CD4-positive, alpha-beta T cell treated with Interferon gamma for 1 hour (primary cell): ENCODE results near the gene STARD4.

Experiments used
- DNase-seq: peaks from one replicate; pipeline ENCODE4 v3.0.0-alpha.2; 2020

Gene STARD4

DNA sequence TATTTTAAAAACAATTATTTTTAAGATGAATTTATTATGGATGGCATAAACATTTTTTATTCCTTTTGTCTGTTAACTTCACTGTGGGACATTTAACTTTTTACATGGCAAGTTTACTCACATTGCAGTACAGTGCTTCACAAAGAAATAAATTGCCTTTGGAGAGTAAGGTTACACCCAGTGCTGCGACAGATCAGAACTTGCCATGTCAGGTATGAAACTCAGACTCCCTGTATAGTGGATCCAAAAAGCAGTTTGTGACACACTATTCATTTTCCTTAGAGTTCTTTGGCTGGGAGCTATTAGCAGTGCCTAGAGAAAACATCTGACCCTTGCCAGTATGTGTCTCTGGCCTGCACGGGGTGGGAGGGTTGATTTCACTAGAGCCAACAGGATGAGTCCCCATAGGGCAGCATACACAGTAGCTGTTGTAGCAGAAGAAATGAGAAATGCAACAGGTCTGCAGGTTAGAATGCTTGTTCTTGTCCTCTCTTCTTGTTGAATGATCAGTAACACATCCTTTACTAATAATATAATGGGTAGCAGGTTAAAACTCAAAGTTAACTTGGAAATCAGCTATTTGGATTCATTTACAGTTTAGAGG lies 42.9 kb downstream of the STARD4 start:
- DNase-seq, result no peak

DNA sequence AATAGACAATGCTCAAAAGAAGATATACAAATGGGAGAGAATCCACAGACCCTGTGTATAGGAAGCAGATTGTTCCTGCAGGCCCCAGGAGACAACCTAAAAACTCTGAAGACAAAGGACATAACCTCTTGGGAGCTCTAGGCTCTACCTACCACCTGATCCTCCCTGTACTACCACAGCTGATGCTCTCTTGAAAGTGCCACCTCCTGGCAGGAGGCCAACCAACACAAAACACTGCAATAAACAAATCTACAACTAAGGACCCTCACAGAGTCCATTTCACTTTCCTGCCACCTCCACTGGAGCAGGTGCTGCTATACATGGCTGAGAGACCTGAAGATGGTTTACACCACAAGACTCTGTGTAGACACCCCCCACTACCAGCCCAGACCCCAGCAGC lies 49.0 kb downstream of the STARD4 start:
- no peak for DNase-seq

DNA sequence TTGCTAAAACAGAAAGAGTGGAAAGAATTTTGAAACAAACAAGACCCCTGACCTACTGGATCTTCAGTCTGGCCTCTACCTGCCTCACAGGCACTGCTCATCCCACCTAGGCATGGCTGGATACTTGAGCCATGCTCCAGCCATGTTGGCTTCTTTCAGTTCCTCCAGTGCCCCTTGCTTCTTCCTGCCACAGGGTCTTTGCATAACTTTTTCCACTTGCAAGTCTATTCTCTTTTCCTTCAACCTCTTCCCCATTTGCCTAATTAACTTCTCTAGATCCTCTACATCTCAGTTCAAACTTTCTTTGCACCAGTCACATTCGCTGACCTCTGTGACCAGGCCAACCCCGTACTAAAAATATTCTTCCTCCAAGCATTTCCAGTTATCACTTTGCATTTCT lies 50.4 kb downstream of the STARD4 start:
- DNase-seq, result no peak

DNA sequence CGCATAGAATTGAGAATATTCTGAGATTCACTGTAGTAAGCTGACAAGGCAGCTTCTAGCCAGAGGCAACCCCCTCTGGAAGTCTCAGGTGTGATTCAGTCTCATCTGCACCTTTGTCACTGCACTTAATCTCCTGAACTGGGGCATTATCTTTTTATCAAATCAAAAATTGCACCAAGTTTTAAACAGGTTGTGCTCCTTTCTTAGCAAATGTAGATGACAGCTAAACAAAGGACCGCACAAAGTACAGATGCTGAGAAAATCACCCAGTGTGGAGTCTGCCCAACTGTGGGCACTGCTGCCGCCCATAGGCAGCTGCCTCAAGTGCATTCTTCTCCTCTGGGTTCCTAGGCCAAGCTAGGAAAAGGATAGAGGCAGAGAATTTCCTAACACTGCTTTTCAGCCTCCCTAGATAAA lies 51.1 kb downstream of the STARD4 start:
- no peak for DNase-seq

DNA sequence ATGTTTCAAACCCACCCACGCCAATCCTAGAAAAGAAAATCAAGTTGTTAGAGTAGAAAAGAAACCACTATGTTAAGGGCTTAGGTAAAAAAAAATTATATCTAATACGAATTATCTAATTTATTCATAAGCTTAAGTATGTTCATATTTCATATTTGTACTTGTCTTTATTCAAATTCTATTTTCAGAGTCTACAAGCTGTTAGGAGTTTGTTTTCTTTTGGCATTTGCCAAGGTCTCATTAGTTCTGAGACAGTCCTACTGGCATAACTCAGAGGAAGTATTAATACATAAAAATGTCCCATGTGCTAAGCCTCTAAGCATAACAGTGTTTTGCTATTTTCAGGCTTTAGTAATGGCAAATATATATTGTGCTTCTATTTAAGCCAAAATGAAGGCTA lies 57.6 kb downstream of the STARD4 start:
- no peak for DNase-seq

DNA sequence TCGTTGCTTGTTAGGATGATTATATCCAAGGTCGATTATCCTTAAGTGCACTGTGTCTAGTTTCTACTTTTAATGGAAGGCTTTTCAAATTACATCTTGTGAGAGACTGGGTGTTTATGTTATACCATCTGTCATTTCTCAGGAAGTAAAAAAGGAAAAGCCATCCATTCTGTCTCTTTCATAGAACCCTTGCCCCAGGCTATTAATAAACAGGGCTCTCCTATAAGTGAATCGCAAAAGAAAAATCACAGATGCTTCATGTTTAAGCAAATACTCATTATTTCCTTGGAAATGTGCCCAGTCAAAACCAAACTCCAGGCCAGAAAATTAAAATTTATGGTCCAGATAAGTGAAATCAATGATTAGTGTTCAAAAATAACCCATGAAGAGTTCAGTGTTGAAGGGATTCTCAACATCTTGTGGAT lies 58.1 kb downstream of the STARD4 start:
- no peak for DNase-seq

DNA sequence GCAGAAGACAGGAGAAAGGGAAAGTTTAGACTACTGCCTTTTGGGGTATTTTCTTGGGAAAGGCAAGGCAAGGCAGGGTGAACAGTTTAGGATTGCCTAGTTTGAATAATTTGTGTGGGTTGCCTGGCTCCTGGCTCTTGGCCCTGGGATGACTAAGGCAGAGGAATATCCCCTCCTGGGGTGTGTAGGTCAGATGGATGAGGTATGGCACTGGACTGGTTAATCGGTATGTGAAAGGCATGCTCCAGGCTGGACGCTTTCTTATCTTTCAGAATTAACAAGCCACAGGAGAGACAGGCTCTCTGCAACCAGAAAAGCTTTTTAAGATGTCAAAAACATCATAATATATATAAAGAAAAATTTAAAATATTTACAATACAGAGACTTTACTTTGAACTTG lies 58.6 kb downstream of the STARD4 start:
- no peak for DNase-seq

DNA sequence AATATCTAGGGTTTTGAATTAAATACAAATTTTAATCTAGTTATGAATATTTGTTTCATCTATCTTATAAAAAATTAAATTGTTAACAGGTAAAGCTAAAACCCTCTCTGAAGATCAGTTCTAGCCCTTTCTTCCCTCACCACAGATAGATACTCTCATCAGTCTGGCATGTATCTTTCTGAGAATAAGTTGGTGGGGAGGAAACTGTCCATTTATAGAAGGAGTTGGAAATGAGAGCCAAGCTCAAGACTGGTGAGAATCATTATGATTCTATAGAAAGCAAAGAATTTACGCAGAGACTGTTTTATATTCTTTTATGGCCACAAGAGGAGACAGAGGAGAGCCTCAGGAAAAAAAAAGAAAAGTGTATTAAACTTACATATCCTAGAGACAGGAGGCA lies 59.0 kb downstream of the STARD4 start:
- no peak for DNase-seq

DNA sequence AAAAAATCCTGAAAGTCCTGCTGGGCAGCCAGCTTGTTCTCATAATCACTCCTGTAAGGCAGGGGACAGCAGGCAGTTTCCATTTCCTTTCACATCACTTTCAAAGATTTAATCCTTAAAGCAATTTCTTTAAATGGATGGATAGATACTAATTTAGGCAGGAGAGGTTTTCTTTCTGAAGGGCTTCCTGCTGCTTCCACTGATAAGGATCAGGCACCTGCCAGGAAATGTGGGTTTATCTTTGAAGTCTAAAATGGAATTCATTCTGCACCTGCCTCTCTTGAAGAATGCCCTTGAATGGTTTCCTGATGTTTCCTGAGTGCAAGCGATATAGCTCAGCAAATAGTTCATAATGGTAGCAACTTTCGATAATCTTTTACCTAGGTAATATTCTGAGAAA lies 64.5 kb downstream of the STARD4 start:
- DNase-seq, result no peak

DNA sequence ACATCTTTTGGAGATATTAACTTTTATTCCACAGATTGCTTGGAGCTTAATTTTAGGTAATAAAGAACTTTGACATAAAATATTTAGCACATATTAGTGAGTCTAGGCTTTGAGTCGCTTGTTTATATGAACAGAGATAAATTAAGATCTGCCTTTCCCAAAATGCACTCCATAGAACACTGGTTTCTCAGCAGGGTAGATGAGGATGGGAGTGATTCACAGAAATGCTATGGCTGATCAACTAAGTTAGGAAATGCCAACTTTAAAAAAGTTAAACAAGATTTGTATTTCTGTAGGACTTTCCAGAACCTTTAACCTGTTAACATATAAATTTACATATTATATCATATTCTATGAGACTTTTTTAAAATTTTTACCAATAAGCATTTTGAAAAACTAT lies 65.2 kb downstream of the STARD4 start:
- no peak for DNase-seq
